MM.1S (cell line): ENCODE measurements around the gene OR52K2.

Experiments
- CTCF ChIP-seq: fragments of 300-600 bp; sonication (generic); IDR thresholded peaks from 2 replicates; pipeline ENCODE4 v1.5.1; 2016; ENCODE audit warnings: antibody characterized with exemption, low read length, mixed read lengths
- EZH2 ChIP-seq: fragments of 300-600 bp; sonication (generic); optimal IDR thresholded peaks from 2 replicates; pipeline ENCODE3; 2017; ENCODE audit warnings: low read depth, mild to moderate bottlenecking, antibody characterized with exemption, low read length, mixed read lengths
- EZH2phosphoT487 ChIP-seq: fragments of 300-600 bp; sonication (generic); IDR thresholded peaks from 2 replicates; pipeline ENCODE4 v1.6.1; 2018; ENCODE audit warnings: antibody characterized with exemption, low read length

GRCh38 chr11:4484310-4484709, 35.2 kb downstream of the OR52K2 start:
- TF ChIP-seq EZH2, result no peak
- no peak for TF ChIP-seq CTCF
- no peak for TF ChIP-seq EZH2phosphoT487
